Esophagus mucosa (tissue), 1 donor: ENCODE data around the gene HOGA1. TPM values are rescaled to one million over a fixed set of nuclear protein-coding genes. Genes with fewer than 3 reads are reported as not detected.
A peak's percentile ranks its signal among the peaks of the same experiment; 100 is the strongest.
"Not testable (repeated sequence)": the region's sequence is repeated elsewhere in the genome, so short reads cannot be mapped to it uniquely, and the experiment has no call there.

Experiments used
- ATAC-seq: fragments of 200-7000 bp; cut with Tn5 transposase; one replicate; pipeline ENCODE4 v1.9.1; 2020
- total RNA-seq: library from RNA; stranded (reverse); gene quantifications from one replicate; pipeline ENCODE4 v1.2.4, GENCODE V29; 2023
- donor health status: DM: yes; HTN: yes; CAD: no.

Gene HOGA1
- total RNA-seq, result 1.7 TPM

GRCh38 chr10:97584060-97584797 is at the start of gene HOGA1:
TSS of gene HOGA1 (plus strand) at chr10:97584389. CDS start at chr10:97584704, 315 bp downstream.
- ATAC-seq, result peak; percentile 97

- ATAC-seq, result peak; percentile 7
These were observed 49.3 kb upstream of the HOGA1 start for GRCh38 chr10:97534746-97535367.

- no peak for ATAC-seq
These were observed 46.9 kb upstream of the HOGA1 start for GRCh38 chr10:97537186-97537869.

GRCh38 chr10:97538411-97538810 is 45.8 kb upstream of the HOGA1 start:
- no peak for ATAC-seq

- peak; percentile 73 for ATAC-seq
These were observed 45.4 kb upstream of the HOGA1 start for GRCh38 chr10:97538839-97539238.

- no peak for ATAC-seq
These were observed 44.5 kb upstream of the HOGA1 start for GRCh38 chr10:97539523-97540200.

GRCh38 chr10:97540669-97541500 is 43.3 kb upstream of the HOGA1 start:
- ATAC-seq, result no peak

- ATAC-seq, result peak; percentile 80
These were observed 41.8 kb upstream of the HOGA1 start for GRCh38 chr10:97542169-97543024.

- ATAC-seq, result peak; percentile 89
These were observed 41.1 kb upstream of the HOGA1 start for GRCh38 chr10:97543025-97543546.

- ATAC-seq, result no peak
These were observed 37.5 kb upstream of the HOGA1 start for GRCh38 chr10:97546456-97547270.

GRCh38 chr10:97547271-97547600 is 37.0 kb upstream of the HOGA1 start:
- ATAC-seq, result no peak

GRCh38 chr10:97547962-97548361 is 36.2 kb upstream of the HOGA1 start:
- no peak for ATAC-seq

- no peak for ATAC-seq
These were observed 35.2 kb upstream of the HOGA1 start for GRCh38 chr10:97548828-97549455.

GRCh38 chr10:97549587-97550322 is 34.4 kb upstream of the HOGA1 start:
- ATAC-seq, result peak; percentile 14

- no peak for ATAC-seq
These were observed 33.6 kb upstream of the HOGA1 start for GRCh38 chr10:97550336-97551149.

- ATAC-seq, result no peak
These were observed 32.9 kb upstream of the HOGA1 start for GRCh38 chr10:97551271-97551670.

- ATAC-seq, result peak; percentile 87
These were observed 30.6 kb upstream of the HOGA1 start for GRCh38 chr10:97553575-97554031.

GRCh38 chr10:97554336-97554735 is 29.9 kb upstream of the HOGA1 start:
- ATAC-seq, result not testable (repeated sequence)
